Measurements from ENCODE around the gene SMIM21. TPM values are rescaled to one million over a fixed set of nuclear protein-coding genes. Genes with fewer than 3 reads are reported as not detected.

SMIM21 gene
- polyA plus RNA-seq, 4 donors = 0.10 to 0.17 (median 0.12) TPM

GRCh38 chr18:75428490-75428889 is 987 bp upstream of the SMIM21 start:
- no peak for DNase-seq (ENCODE audit: low read depth in 4 of 4, low spot score in 2 of 4)

GRCh38 chr18:75422341-75422910 is 5.1 kb downstream of the SMIM21 start:
- DNase-seq (ENCODE audit: low read depth in 4 of 4, low spot score in 2 of 4) = no peak

- DNase-seq (ENCODE audit: low read depth in 4 of 4, low spot score in 2 of 4) = no peak
Measured at GRCh38 chr18:75421656-75422055, 5.8 kb downstream of the SMIM21 start.

GRCh38 chr18:75418293-75419005 is 9.1 kb downstream of the SMIM21 start:
- DNase-seq (ENCODE audit: low read depth in 4 of 4, low spot score in 2 of 4) = no peak

GRCh38 chr18:75410611-75411010 is 16.9 kb downstream of the SMIM21 start:
- DNase-seq (ENCODE audit: low read depth in 4 of 4, low spot score in 2 of 4) = no peak

- no peak for DNase-seq (ENCODE audit: low read depth in 4 of 4, low spot score in 2 of 4)
Measured at GRCh38 chr18:75409806-75410205, 17.7 kb downstream of the SMIM21 start.

GRCh38 chr18:75408554-75409506 is 18.7 kb downstream of the SMIM21 start:
- no peak for DNase-seq (ENCODE audit: low read depth in 4 of 4, low spot score in 2 of 4)

GRCh38 chr18:75407468-75408437 is 19.8 kb downstream of the SMIM21 start:
- DNase-seq (ENCODE audit: low read depth in 4 of 4, low spot score in 2 of 4) = no peak

GRCh38 chr18:75406491-75407445 is 20.7 kb downstream of the SMIM21 start:
- no peak for DNase-seq (ENCODE audit: low read depth in 4 of 4, low spot score in 2 of 4)

GRCh38 chr18:75405351-75405750 is 22.2 kb downstream of the SMIM21 start:
- DNase-seq (ENCODE audit: low read depth in 4 of 4, low spot score in 2 of 4) = no peak

GRCh38 chr18:75400366-75400765 is 27.1 kb downstream of the SMIM21 start:
- no peak for DNase-seq (ENCODE audit: low read depth in 4 of 4, low spot score in 2 of 4)

GRCh38 chr18:75395137-75395536 is 32.4 kb downstream of the SMIM21 start:
- DNase-seq (ENCODE audit: low read depth in 4 of 4, low spot score in 2 of 4) = no peak

GRCh38 chr18:75393721-75394120 is 33.8 kb downstream of the SMIM21 start:
- DNase-seq (ENCODE audit: low read depth in 4 of 4, low spot score in 2 of 4) = no peak

GRCh38 chr18:75392226-75392578 is 35.3 kb downstream of the SMIM21 start:
- DNase-seq (ENCODE audit: low read depth in 4 of 4, low spot score in 2 of 4) = no peak

- no peak for DNase-seq (ENCODE audit: low read depth in 4 of 4, low spot score in 2 of 4)
Measured at GRCh38 chr18:75391279-75392225, 36.0 kb downstream of the SMIM21 start.

- no peak for DNase-seq (ENCODE audit: low read depth in 4 of 4, low spot score in 2 of 4)
Measured at GRCh38 chr18:75390854-75391253, 36.6 kb downstream of the SMIM21 start.

- no peak for DNase-seq (ENCODE audit: low read depth in 4 of 4, low spot score in 2 of 4)
Measured at GRCh38 chr18:75384144-75384543, 43.4 kb downstream of the SMIM21 start.

Measured in left renal cortex interstitium (tissue), 4 donors.